HG02623 (cell line): ENCODE measurements around the gene UNK.
"Not testable (repeated sequence)": the region's sequence is repeated elsewhere in the genome, so short reads cannot be mapped to it uniquely, and the experiment has no call there.

Source experiments
- ATAC-seq: cut with Tn5 transposase; IDR thresholded peaks from one replicate; pipeline ENCODE4 v1.9.1; 2021; ENCODE audit warnings: moderate library complexity; ENCODE audit not compliant: unreplicated experiment

UNK gene

GRCh38 chr17:75754378-75755204 is 30.0 kb upstream of the UNK start:
- ATAC-seq: no peak

DNA sequence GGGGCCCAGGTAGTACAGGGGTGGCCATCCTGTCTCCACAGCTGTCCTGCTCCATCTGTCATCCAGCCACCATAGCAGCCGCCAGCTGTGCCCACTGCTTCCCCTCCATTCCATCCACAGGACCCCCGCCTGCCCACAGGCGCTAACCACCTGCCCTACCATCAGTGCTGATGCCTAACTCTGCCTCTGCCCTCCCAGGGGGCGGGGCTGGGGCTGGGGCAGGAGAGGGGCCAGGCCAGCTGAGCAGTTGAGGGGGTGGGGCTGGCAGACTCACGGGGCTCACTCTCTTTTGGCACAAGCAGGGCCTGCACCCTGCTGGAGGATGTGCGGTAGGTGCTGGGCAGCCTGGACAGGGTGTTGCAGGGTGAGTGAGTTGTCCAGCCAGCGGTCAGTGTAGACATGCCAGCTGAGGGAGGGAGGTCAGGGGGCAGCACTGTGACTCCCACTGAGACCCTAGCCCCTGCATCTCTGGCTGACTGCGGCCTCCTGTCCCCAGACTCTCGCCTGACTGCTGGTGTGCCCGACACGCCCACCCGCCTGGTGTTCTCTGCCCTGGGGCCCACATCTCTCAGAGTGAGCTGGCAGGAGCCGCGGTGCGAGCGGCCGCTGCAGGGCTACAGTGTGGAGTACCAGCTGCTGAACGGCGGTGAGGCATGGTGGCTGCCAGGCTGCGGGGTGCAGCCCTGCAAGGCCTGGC is 29.3 kb upstream of the UNK start:
- no peak for ATAC-seq

DNA sequence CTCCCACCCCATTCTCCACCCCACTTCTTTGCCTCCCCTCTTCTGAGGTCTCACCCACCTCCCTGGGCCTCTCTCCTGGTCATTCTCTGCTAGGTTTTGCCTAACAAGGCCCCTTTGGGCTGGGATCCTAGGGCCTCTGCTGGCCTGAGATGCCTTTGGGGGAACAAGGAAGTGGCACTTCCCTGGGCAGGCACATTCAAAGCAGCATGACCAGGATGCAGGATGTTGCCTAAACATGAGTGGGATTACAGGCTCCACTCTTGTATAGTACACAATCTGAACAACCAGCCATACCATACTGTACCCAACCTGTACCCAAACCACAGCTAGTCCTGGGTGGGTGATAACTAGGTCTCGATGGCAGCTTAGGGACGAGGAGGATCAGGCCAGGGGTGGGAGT is 28.6 kb upstream of the UNK start:
- no peak for ATAC-seq

GRCh38 chr17:75756451-75757085 is 28.0 kb upstream of the UNK start:
- ATAC-seq: no peak

- ATAC-seq: no peak
Measured at GRCh38 chr17:75757086-75757681, 27.4 kb upstream of the UNK start.

DNA sequence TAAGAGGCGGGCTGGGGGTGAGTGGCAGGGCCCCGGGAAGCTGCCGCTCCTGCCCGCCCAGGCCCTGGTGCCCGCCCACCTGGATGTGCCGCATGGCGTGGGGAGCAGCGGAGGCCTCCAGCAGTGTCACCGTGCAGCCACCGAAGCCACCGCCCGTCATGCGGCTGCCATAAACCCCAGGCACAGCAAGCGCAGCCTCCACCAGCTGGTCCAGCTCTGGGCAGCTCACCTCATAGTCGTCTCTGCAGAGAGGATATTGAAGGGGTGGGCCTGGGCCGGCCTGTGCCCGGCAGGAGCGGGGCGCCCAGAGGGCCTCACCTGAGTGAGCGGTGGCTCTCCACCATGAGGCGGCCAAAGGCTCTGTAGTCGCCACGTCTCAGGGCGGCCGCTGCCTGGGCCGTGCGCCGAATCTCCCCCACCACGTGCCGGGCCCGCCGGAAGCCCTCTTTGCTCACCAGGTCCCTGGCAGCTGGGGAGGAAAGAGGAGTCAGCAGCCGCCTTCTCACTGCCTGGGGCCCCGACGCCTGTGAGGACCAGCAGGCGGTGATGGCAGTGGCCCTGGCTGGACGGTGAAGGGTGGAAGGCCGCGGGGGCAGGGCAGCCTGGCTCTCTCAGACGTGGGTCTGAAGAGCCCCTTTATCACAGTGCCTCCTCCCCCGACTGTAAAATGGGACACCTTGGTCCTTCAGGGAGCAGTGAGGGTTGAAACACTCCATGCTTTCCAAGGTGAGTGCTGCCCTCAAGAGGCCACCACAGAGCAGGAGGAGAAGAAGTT is 26.3 kb upstream of the UNK start:
- ATAC-seq: no peak

DNA sequence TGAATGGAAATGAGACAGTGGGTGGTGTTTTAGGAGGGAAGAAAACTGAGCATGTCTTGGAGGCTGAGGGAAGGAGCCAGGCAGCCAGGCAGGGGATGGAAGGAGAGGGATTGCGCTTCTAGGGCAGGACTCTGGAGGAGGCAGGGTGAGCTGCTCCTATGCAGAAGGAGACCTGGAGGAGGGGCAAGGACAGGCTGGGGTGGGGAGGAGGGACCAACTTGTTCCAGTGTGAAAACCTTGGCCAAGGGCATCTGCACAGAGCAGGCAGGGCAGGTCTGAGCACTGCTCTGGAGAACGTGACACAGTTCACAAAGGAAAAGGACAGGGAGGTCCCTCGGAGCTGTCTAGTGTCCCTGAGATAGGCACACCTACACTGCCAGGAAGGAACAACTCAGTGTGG is 25.1 kb upstream of the UNK start:
- no peak for ATAC-seq

GRCh38 chr17:75759978-75760640 is 24.5 kb upstream of the UNK start:
- not testable (repeated sequence) for ATAC-seq

DNA sequence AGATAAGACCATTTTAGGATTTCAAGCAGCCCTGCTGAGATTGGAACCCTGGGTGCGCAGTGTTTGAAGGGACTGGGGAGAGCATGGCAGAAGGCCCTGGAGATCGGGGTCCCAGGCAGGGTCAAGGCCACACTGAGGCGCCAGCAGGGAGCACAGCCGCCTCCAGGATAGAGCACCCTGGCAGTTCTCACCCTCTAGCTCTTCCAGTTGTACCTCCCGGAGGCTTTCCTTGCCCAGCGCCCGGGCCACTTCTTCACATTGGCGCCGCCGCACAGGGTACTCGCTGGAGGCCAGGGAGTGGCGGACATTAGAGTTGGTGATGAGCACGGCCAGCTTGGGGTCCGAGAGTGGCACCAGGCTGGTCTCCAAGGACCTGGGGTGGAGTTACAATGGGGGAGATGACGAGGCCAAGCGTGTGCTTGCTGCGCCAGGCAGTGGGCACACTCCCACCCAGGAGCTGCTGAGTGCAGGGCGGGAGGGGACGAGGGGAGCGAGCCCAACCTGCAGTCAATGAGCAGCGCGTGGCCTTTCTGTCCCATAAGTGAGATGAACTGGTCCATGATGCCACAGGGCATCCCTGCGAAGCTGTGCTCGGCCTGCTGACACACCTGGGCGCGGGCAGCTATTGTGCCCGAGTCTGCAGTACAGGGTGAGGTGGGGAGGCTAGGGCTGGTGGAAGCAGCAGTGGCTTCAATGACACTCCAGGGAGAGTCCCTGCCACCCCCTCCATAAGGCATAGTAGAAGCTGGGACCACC is 21.9 kb upstream of the UNK start:
- ATAC-seq: no peak

- no peak for ATAC-seq
Measured at GRCh38 chr17:75763269-75763607, 21.4 kb upstream of the UNK start.

DNA sequence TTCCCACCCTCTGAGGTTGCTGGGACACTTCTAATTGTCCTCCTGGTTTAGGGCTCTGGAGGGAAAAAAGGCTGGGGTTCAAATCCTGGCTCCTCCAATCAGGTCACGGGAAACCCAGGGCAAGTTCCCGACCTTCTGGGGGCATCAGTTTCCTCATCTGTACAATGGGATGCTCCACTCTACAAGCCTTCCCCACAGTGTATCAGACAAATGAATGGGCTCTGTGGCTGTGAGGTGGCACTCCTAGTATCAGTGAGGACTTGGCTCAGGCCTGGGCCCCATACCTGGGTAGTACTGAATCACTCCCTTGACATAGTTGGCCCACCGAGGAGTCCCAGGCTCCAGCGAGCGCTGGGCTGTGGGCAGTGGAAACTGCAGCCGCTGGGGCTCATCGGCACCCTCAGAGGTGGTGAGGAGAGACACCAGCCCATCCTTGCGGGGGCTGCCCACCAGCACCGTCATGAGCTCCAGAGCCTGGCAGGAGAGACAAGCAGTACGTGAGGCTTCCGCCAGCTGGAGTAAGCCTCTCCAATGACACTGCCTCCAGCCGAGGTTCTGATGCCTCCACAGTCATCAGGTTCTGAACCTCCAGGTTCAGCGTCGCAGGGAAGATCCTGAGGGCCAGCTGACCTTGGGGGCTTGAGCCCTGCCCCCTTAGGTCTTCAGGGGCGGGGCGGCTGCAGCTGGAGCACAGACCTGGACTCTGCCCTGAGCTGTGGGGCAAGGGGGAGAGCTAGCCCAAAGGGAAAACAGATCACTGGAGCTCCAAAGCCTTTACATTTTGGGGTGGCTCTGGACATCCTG is 20.8 kb upstream of the UNK start:
- no peak for ATAC-seq

GRCh38 chr17:75764417-75764710 is 20.2 kb upstream of the UNK start:
- ATAC-seq: no peak

GRCh38 chr17:75764711-75765421 is 19.7 kb upstream of the UNK start, which contains the start of gene GALK1:
Gene GALK1, minus strand, starts transcription at chr17:75765192. Its CDS starts 56 bp downstream, at chr17:75765136.
- ATAC-seq: peak; percentile 74

GRCh38 chr17:75765981-75766380 is 18.6 kb upstream of the UNK start:
- no peak for ATAC-seq

DNA sequence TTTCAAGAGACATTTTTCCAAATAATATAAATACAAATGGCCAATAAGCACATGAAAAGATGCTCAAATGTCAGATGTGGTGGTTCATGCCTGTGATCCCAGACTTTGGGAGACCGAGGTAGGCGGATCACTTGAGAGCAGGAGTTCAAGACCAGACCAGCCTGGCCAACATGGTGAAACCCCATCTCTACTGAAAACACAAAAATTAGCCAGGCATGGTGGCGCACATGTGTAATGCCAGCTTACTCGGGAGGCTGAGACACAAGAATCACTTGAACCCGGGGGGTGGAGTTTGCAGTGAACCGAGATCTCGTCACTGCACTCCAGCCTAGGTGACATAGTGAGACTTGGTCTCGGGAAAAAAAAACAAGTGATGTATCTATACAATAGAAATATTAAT is 16.7 kb upstream of the UNK start:
- ATAC-seq: no peak

- ATAC-seq: no peak
Measured at GRCh38 chr17:75769536-75769935, 15.1 kb upstream of the UNK start.

DNA sequence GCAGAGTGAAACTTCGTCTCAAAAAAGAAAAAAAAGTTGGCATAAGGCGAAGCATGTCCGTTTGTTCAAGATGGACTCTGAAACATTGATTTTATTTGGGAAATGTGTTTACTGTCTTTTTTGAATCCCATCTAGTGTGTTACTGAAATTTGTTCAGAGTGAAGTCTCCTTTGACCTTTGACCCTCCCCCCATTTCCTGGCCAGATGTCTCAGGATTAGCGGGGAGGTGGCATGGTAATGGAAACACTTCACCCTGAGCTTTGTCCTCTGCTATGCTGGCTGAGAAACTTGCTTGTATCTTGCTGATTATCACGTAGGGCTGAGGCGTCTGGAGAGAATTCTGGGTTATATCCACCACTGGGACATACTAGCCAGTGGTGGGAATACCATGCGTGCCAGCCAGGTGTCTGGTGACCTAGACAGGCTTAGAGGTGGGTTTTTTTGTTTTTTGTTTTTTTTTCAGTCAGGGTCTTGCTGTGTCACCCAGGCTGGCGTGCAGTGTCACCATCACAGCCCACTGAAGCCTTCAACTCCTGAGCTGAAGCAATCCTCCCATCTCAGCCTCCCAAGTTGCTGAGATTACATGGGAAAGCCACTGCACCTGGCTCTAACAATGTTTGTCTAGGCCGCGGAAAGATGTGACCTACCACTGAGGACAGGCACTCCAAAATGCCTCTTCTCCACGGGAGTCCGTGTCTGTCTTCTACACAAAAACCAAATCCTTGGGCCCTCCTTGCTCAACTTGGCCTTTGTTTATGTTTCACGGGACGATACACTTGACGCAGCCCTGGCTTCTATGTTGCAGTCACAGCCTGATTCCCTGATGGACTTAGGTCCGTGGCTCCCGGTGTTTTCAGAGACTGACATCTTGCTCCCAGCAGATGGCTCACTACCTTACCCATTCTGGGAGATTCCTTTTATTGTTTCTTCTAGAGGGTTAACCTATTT is 13.0 kb upstream of the UNK start:
- ATAC-seq: no peak
